Endometrial microvascular endothelial cells (primary cell): ENCODE results near the gene ALDH1L1. TPM values are rescaled to one million over a fixed set of nuclear protein-coding genes. Genes with fewer than 3 reads are reported as not detected.

Experiments used
- in situ Hi-C: cut with HindIII; loops from 2 replicates; pipeline ENCODE4 v1.10.0; 2017; ENCODE audit warnings: low sequenced_read_pairs, low pct_unique_long_range_greater_than_20kb; ENCODE audit errors: inconsistent ontology term
- total RNA-seq: library from RNA; depleted of rRNA; stranded (reverse); fragments of >200 nt; gene quantifications from one replicate; pipeline ENCODE4 v1.2.3, GENCODE V29; 2015; ENCODE audit errors: inconsistent ontology term

Gene ALDH1L1
- total RNA-seq, 1 donor from 2014 or later = not detected

GRCh38 chr3:126127452-126127851 lies 52.9 kb downstream of the ALDH1L1 start:
- in situ Hi-C loops = no loop called here

- in situ Hi-C loops = no loop called here
Measured at GRCh38 chr3:126126811-126127431, 53.5 kb downstream of the ALDH1L1 start.

- in situ Hi-C loops = no loop called here
Measured at GRCh38 chr3:126126286-126126685, 54.1 kb downstream of the ALDH1L1 start.

- in situ Hi-C loops = no loop called here
Measured at GRCh38 chr3:126125781-126126251, 54.6 kb downstream of the ALDH1L1 start.

GRCh38 chr3:126125341-126125740 lies 55.0 kb downstream of the ALDH1L1 start:
- in situ Hi-C loops = no loop called here

- in situ Hi-C loops = no loop called here
Measured at GRCh38 chr3:126124896-126125295, 55.5 kb downstream of the ALDH1L1 start.

GRCh38 chr3:126124148-126124868 lies 56.1 kb downstream of the ALDH1L1 start:
- in situ Hi-C loops = no loop called here

- in situ Hi-C loops = no loop called here
Measured at GRCh38 chr3:126121632-126122031, 58.8 kb downstream of the ALDH1L1 start.

- in situ Hi-C loops = no loop called here
Measured at GRCh38 chr3:126121074-126121473, 59.3 kb downstream of the ALDH1L1 start.

- in situ Hi-C loops = no loop called here
Measured at GRCh38 chr3:126119976-126120375, 60.4 kb downstream of the ALDH1L1 start.

GRCh38 chr3:126119008-126119675 lies 61.2 kb downstream of the ALDH1L1 start:
- in situ Hi-C loops = no loop called here

- in situ Hi-C loops = no loop called here
Measured at GRCh38 chr3:126118591-126118990, 61.8 kb downstream of the ALDH1L1 start.

GRCh38 chr3:126117786-126118185 lies 62.6 kb downstream of the ALDH1L1 start:
- in situ Hi-C loops = no loop called here

- in situ Hi-C loops = no loop called here
Measured at GRCh38 chr3:126117212-126117611, 63.2 kb downstream of the ALDH1L1 start.

- in situ Hi-C loops = no loop called here
Measured at GRCh38 chr3:126116526-126116925, 63.9 kb downstream of the ALDH1L1 start.

GRCh38 chr3:126114443-126115386 lies 65.7 kb downstream of the ALDH1L1 start:
- in situ Hi-C loops = no loop called here

- in situ Hi-C loops = no loop called here
Measured at GRCh38 chr3:126113733-126114442, 66.5 kb downstream of the ALDH1L1 start.

- in situ Hi-C loops = no loop called here
Measured at GRCh38 chr3:126113238-126113555, 67.2 kb downstream of the ALDH1L1 start.
